Measurements from ENCODE around the gene BANF1.

DNA sequence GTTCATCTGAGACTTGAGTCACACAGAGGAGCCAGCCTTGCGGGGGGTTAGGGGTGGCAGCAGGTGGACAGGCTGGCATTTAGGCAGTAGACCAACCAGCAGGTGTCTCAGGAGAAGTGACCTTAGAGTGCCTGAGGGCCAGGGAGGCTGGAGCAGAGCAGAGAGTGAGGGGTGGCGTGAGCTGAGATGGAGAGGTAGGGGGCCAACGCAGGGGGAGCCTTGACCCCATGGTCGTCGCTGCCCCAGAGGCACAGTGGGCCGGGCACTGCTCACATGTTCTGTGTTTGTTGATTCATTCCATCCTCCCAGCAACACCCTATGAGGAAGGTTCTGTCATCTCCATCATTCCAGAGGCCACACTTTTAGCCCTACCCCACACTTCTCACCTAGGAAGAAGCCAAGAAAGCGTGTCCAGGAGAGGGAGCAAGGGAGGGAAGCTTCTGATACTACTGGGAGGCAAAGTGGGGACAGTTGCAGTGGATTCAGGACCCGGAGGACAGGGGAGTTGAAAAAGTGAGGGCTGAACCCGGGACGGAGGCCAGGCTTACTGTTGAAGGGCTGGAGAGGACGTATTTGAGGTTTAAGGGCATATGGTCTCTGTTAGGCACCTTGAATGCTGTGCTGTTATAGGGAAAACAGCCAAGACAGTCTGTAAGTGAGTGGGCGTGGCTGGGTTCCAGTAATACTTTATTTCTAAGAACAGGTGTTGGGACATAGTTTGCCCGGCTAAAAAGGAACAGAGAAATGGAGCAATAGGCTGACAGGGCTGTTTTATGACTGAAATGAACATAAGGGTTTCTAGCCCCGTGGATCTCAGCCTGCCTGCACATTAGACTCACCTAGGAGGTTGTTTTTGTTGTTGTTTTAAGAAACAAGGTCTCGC is 33.5 kb upstream of the BANF1 start:
- TF ChIP-seq CTCF (IDR thresholded peaks at IDR 0.05; ENCODE audit: borderline replicate concordance, extremely low read depth, low read length, poor library complexity, severe bottlenecking) (no peak), EZH2 (IDR thresholded peaks at IDR 0.05; ENCODE audit: borderline replicate concordance, low read depth, low read length, severe bottlenecking) (no peak)
